ENCODE results near the gene TEP1. TPM values are rescaled to one million over a fixed set of nuclear protein-coding genes. Genes with fewer than 3 reads are reported as not detected.

Gene TEP1
- total RNA-seq, 1 donor from 2014 or later: 22.8 TPM

DNA sequence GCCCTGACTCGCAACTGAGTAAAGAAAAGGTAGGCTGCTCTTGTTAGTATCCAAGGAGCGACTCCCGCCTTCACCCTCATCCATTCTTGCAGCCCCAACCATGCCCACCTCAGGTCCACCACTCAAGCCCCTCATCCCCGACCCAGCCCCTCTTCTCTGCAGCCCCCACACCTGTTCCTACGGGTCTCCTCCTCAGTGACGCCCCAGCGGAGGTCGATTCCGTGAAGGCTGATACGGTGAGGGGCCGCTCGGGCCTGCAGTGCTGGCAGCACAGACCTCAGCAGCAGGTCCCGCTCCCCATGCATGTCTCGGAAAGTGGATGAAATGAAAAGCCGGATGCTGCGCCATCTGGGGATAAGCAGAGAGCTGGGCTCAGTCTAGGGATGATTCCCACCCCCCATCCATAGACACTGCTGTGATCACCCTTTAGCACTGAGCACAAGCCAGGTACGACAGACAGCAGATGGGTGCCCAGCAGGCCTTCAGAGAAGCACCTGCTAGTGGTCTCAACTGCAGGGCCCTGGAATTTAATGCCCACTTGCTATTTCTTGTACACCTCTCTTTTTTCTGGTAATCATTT, 26.9 kb downstream of the TEP1 start:
- peaks cover 62% of the 10 kb centered on the region for H3K36me3 Mint-ChIP-seq (ENCODE audit: low read depth)
- no peaks in the 10 kb centered on the region for H3K9me3 Mint-ChIP-seq (ENCODE audit: low read depth)
- H3K27ac Mint-ChIP-seq (ENCODE audit: unreplicated experiment): no peak overlapping the region
- H3K4me3 Mint-ChIP-seq (ENCODE audit: unreplicated experiment): no peak overlapping the region
- no peak for DNase-seq (ENCODE audit: low spot score)
- no peaks in the 10 kb centered on the region for H3K4me1 Mint-ChIP-seq (ENCODE audit: low read depth)
- H3K27me3 Mint-ChIP-seq (ENCODE audit: low read depth): no peaks in the 10 kb centered on the region
- TF ChIP-seq, protein P1, sequence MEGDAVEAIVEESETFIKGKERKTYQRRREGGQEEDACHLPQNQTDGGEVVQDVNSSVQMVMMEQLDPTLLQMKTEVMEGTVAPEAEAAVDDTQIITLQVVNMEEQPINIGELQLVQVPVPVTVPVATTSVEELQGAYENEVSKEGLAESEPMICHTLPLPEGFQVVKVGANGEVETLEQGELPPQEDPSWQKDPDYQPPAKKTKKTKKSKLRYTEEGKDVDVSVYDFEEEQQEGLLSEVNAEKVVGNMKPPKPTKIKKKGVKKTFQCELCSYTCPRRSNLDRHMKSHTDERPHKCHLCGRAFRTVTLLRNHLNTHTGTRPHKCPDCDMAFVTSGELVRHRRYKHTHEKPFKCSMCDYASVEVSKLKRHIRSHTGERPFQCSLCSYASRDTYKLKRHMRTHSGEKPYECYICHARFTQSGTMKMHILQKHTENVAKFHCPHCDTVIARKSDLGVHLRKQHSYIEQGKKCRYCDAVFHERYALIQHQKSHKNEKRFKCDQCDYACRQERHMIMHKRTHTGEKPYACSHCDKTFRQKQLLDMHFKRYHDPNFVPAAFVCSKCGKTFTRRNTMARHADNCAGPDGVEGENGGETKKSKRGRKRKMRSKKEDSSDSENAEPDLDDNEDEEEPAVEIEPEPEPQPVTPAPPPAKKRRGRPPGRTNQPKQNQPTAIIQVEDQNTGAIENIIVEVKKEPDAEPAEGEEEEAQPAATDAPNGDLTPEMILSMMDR (IDR thresholded peaks at IDR 0.05): no peak

DNA sequence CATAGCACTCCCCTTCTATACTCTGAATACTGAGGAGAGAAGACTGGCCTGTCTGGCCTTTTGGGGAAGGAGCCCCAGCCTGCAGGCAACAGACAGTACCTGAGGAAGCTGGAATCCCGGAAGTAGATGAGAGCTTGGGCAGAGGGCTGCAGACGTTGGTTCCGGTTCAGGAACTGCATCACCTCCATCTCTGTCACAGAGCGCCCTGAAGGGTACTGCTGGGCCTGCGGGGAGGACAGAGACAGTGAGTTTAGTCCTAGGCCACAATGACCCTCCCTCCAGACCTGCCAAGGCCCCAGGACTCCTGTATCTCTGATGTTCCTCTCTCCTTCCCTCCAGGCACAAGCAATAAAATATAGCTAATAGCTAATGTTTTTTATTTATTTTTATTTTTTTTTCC, 28.4 kb downstream of the TEP1 start:
- Mint-ChIP-seq H3K9me3 (ENCODE audit: low read depth) (no peaks in the 10 kb centered on the region), H3K27me3 (ENCODE audit: low read depth) (no peaks in the 10 kb centered on the region), H3K4me3 (ENCODE audit: unreplicated experiment) (no peak overlapping the region), H3K36me3 (ENCODE audit: low read depth) (peaks cover 65% of the 10 kb centered on the region), H3K4me1 (ENCODE audit: low read depth) (no peaks in the 10 kb centered on the region), H3K27ac (ENCODE audit: unreplicated experiment) (no peak overlapping the region)
- TF ChIP-seq, protein P1 (IDR thresholded peaks at IDR 0.05): no peak
- no peak for DNase-seq (ENCODE audit: low spot score)

DNA sequence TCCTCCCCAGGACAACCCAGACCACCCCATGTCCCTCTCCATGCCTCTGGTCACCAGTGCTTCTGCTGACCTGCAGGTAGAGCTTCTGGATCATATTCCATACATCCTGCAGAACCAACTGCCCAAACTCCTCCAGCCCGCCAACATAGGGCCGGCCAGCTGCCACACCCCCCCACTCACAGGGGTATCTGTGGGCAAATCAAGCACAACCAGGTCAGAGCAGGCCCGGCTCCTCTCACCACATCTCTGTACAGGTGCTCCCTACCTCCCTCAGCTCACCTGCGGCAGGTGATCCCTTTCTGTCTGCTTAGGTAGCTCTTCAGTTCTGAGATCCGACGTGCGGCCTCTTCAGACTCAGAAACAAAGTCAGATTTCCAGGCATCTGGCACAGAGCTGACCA, 29.0 kb downstream of the TEP1 start:
- Mint-ChIP-seq H3K27ac (ENCODE audit: unreplicated experiment) (no peak overlapping the region), H3K36me3 (ENCODE audit: low read depth) (peaks cover 65% of the 10 kb centered on the region), H3K4me1 (ENCODE audit: low read depth) (no peaks in the 10 kb centered on the region), H3K4me3 (ENCODE audit: unreplicated experiment) (no peak overlapping the region), H3K9me3 (ENCODE audit: low read depth) (no peaks in the 10 kb centered on the region), H3K27me3 (ENCODE audit: low read depth) (no peaks in the 10 kb centered on the region)
- no peak for DNase-seq (ENCODE audit: low spot score)
- TF ChIP-seq, protein P1 (IDR thresholded peaks at IDR 0.05): no peak

DNA sequence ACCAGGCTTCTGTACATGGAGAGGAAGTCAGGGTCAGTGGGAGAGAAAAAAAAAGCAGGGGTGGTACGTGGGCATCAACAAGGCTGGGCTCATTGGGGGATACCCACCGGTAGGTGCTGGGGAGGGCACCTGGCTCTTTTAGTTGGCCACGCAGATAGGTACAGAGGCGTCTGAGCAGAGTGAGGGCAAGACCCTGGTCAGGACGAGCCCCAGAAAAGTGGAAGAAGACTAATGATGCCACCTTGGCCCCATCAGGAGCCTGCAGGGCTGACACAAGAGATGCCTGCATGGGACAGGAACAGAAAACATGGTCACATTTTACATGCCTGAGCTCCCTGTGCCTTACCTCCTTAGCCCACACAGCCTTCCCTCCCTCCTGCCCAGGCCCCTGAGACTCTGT, 29.7 kb downstream of the TEP1 start:
- Mint-ChIP-seq H3K9me3 (ENCODE audit: low read depth) (no peaks in the 10 kb centered on the region), H3K27ac (ENCODE audit: unreplicated experiment) (no peak overlapping the region), H3K4me1 (ENCODE audit: low read depth) (no peaks in the 10 kb centered on the region), H3K27me3 (ENCODE audit: low read depth) (no peaks in the 10 kb centered on the region), H3K36me3 (ENCODE audit: low read depth) (peaks cover 61% of the 10 kb centered on the region), H3K4me3 (ENCODE audit: unreplicated experiment) (no peak overlapping the region)
- TF ChIP-seq, protein P1 (IDR thresholded peaks at IDR 0.05): no peak
- DNase-seq (ENCODE audit: low spot score): no peak

DNA sequence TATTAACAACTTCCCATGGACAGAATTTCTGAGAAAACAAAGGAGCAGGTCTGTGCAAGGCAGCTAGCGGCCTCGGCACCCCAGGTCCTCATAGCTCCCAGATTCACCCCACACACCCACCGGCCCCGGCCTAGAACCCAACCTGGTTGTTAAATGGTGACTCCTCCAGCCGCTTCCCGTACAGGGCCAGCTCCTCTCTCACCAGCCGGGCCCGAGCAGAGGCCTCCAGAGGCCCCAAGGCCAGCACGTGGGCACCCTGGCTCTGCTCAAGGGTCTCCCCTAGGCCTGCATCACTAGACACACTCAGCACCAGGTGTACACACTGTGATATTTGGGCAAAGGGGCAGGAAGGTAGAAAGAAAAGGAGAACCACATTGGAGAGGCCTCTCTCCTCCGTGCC, 30.3 kb downstream of the TEP1 start:
- no peak for DNase-seq (ENCODE audit: low spot score)
- Mint-ChIP-seq H3K4me1 (ENCODE audit: low read depth) (no peaks in the 10 kb centered on the region), H3K36me3 (ENCODE audit: low read depth) (peaks cover 58% of the 10 kb centered on the region), H3K4me3 (ENCODE audit: unreplicated experiment) (no peak overlapping the region), H3K27ac (ENCODE audit: unreplicated experiment) (no peak overlapping the region), H3K27me3 (ENCODE audit: low read depth) (no peaks in the 10 kb centered on the region), H3K9me3 (ENCODE audit: low read depth) (no peaks in the 10 kb centered on the region)
- TF ChIP-seq, protein P1 (IDR thresholded peaks at IDR 0.05): no peak

All from chondrocyte (in vitro differentiated cells).